Thyroid gland (tissue), 4 donors: Measurements from ENCODE around the gene GLYATL2.

Experiments
- POLR2A ChIP-seq, 2 donors: fragments of 450-650 bp; IDR thresholded peaks; one replicate each; pipeline ENCODE4 v1.6.1; 2017; ENCODE audit warnings: antibody characterized with exemption in 2 of 2, mild to moderate bottlenecking in 2 of 2, moderate library complexity in 1 of 2
- TF ChIP-seq, protein P1 (sequence below), 6 experiments: fragments of 200-600 bp in 3 of 6; fragments of 450-650 bp in 3 of 6; sonication (generic) in 3 of 6; IDR thresholded peaks; one replicate each; pipeline ENCODE4 v1.5.1; 2016 to 2019; ENCODE audit warnings: antibody characterized with exemption in 6 of 6, mild to moderate bottlenecking in 2 of 6, inconsistent platforms in 1 of 6, moderate library complexity in 1 of 6

DNA sequence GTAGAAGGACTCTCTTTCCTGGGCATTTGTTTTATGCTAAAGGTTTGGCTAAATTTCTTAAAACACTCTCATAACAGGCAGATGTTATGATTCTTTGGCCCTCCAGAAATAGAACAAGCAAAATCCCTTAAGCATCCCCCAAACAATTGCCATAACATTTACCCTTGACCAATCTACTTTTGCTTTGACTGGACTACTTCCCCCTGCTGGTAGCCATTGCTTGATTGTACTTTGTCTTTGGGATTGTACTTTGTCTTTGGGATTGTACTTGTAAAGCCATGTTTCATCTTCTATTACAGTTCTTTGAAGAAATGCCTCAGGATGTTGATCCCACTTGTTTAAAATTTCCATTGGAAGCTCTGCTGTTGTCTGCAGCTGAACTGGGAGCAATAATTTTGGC, 59.5 kb downstream of the GLYATL2 start:
- TF ChIP-seq, protein P1, sequence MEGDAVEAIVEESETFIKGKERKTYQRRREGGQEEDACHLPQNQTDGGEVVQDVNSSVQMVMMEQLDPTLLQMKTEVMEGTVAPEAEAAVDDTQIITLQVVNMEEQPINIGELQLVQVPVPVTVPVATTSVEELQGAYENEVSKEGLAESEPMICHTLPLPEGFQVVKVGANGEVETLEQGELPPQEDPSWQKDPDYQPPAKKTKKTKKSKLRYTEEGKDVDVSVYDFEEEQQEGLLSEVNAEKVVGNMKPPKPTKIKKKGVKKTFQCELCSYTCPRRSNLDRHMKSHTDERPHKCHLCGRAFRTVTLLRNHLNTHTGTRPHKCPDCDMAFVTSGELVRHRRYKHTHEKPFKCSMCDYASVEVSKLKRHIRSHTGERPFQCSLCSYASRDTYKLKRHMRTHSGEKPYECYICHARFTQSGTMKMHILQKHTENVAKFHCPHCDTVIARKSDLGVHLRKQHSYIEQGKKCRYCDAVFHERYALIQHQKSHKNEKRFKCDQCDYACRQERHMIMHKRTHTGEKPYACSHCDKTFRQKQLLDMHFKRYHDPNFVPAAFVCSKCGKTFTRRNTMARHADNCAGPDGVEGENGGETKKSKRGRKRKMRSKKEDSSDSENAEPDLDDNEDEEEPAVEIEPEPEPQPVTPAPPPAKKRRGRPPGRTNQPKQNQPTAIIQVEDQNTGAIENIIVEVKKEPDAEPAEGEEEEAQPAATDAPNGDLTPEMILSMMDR (IDR thresholded peaks at IDR 0.05) = no peak
- TF ChIP-seq POLR2A (IDR thresholded peaks at IDR 0.05) = no peak
